LNCaP clone FGC (cell line): ENCODE results near the gene PRELID1.
A peak's percentile ranks its signal among the peaks of the same experiment; 100 is the strongest.

ENCODE experiments used
- DNase-seq: peaks from one replicate; pipeline ENCODE4 v3.0.0-alpha.2; 2011; ENCODE audit warnings: low read depth
- H3K4me3 ChIP-seq: 2 replicates; pipeline ENCODE4 v1.5.1; 2011; ENCODE audit warnings: mild to moderate bottlenecking, low read depth, low read length, control low read depth
- CTCF ChIP-seq: IDR thresholded peaks from 2 replicates; pipeline ENCODE4 v1.5.1; 2012; ENCODE audit warnings: mild to moderate bottlenecking; ENCODE audit not compliant: control insufficient read depth, insufficient read depth; ENCODE audit errors: extremely low read depth

PRELID1 gene

DNA sequence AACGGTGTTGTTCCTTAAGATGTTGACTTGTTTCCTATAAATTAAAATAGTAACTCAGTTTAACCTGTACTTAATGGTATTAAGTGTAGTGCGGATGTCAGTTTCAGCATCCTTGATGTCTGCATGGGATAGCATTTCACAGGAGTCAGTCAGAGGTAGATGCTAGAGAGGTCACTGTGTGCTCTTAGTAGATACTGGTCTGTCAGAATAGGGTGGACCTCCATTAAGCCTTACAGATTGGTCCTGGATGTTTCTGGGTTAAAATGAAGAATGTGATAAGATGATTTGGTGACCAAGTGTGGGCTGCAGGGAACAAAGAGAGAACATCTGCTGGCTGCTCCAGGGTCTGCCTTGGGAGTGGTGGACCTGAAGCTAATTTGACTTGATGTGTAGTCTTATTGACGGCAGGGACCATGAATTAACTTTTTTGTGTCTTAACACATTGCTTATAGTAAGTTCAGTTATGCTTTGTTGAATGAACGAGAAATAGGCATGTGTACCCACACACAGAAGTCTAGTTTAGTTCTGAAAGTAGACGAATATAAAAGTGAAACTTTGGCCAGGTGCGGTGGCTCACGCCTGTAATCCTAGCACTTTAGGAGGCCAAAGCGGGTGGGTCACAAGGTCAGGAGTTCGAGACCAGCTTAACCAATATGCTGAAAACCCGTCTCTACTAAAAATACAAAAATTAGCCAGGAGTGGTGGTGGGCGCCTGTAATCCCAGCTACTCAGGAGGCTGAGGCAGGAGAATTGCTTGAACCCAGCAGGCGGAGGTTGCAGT lies 12.6 kb upstream of the PRELID1 start:
- TF ChIP-seq CTCF = no peak

GRCh38 chr5:177291735-177292134 lies 11.9 kb upstream of the PRELID1 start:
- no peak overlapping the region for H3K4me3 ChIP-seq
- TF ChIP-seq CTCF = no peak
- DNase-seq = no peak

More for the DNA sequence above, 12.6 kb upstream of the PRELID1 start:
- DNase-seq = no peak
- H3K4me3 ChIP-seq = no peak overlapping the region

DNA sequence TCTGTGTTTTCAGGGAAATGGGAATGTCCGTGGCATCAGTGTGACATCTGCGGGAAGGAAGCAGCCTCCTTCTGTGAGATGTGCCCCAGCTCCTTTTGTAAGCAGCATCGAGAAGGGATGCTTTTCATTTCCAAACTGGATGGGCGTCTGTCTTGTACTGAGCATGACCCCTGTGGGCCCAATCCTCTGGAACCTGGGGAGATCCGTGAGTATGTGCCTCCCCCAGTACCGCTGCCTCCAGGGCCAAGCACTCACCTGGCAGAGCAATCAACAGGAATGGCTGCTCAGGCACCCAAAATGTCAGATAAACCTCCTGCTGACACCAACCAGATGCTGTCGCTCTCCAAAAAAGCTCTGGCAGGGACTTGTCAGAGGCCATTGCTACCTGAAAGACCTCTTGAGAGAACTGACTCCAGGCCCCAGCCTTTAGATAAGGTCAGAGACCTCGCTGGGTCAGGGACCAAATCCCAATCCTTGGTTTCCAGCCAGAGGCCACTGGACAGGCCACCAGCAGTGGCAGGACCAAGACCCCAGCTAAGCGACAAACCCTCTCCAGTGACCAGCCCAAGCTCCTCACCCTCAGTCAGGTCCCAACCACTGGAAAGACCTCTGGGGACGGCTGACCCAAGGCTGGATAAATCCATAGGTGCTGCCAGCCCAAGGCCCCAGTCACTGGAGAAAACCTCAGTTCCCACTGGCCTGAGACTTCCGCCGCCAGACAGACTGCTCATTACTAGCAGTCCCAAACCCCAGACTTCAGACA lies 9.6 kb upstream of the PRELID1 start:
- no peak for DNase-seq
- no peak for TF ChIP-seq CTCF
- H3K4me3 ChIP-seq = no peak overlapping the region

- DNase-seq = no peak
- no peak overlapping the region for H3K4me3 ChIP-seq
- TF ChIP-seq CTCF = no peak
These were observed 9.0 kb upstream of the PRELID1 start for GRCh38 chr5:177294632-177295031.

- no peak overlapping the region for H3K4me3 ChIP-seq
- no peak for DNase-seq
- no peak for TF ChIP-seq CTCF
These were observed 7.7 kb upstream of the PRELID1 start for GRCh38 chr5:177295924-177296323.

DNA sequence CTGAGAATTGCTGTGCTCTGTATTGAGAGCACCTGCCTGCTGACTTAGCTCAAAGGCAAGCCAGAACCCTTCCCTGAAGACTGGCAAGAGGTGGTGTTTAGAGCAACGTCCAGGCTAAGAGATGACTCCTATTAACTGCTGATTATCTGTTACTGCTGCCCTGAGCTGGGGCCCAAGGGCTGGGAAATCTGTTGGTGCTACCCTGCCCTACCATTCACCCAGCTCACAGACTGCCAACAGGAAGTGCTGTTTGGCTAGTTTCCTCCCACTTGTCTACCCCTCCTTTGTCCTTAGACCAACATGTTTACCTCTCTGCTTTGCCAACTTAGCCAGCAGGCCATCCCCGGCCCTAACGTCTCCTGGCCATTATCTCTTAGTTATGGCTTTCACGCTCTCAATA lies 7.0 kb upstream of the PRELID1 start:
- DNase-seq = peak; percentile 74
- no peak for TF ChIP-seq CTCF
- no peak overlapping the region for H3K4me3 ChIP-seq
